Nephron progenitor cell (in vitro differentiated cells): ENCODE measurements around the gene CDHR1.
"Not testable (repeated sequence)": the region's sequence is repeated elsewhere in the genome, so short reads cannot be mapped to it uniquely, and the experiment has no call there.

ENCODE experiments used
- DNase-seq: peaks from one replicate; pipeline ENCODE4 v3.0.0; 2021
- H3K27ac Mint-ChIP-seq: 2 replicates; pipeline ENCODE4 v1.8.0; 2021; ENCODE audit warnings: mild to moderate bottlenecking, moderate library complexity, mixed read lengths
- H3K27me3 Mint-ChIP-seq: 2 replicates; pipeline ENCODE4 v1.8.0; 2021; ENCODE audit warnings: mild to moderate bottlenecking, low read depth, mixed read lengths; ENCODE audit not compliant: poor library complexity
- H3K36me3 Mint-ChIP-seq: 2 replicates; pipeline ENCODE4 v1.8.0; 2021; ENCODE audit warnings: low read depth, mixed read lengths
- H3K4me1 Mint-ChIP-seq: 2 replicates; pipeline ENCODE4 v1.8.0; 2021; ENCODE audit warnings: mixed read lengths
- H3K4me3 Mint-ChIP-seq: 2 replicates; pipeline ENCODE4 v1.8.0; 2021; ENCODE audit warnings: mild to moderate bottlenecking, moderate library complexity, mixed read lengths
- H3K9me3 Mint-ChIP-seq: 2 replicates; pipeline ENCODE4 v1.8.0; 2021; ENCODE audit warnings: mild to moderate bottlenecking, moderate library complexity, mixed read lengths
- CTCF ChIP-seq: fragments of 200-600 bp; sonication (generic); IDR thresholded peaks from 2 replicates; pipeline ENCODE4 v1.5.0; 2021; ENCODE audit warnings: antibody characterized with exemption

Gene CDHR1

GRCh38 chr10:84163996-84164395, 30.3 kb upstream of the CDHR1 start:
- no peak overlapping the region for H3K27ac Mint-ChIP-seq
- H3K36me3 Mint-ChIP-seq = no peaks in the 10 kb centered on the region
- TF ChIP-seq CTCF = no peak
- peaks cover 12% of the 10 kb centered on the region for H3K27me3 Mint-ChIP-seq
- H3K9me3 Mint-ChIP-seq = no peaks in the 10 kb centered on the region
- no peak for DNase-seq
- no peak overlapping the region for H3K4me3 Mint-ChIP-seq
- H3K4me1 Mint-ChIP-seq = peaks cover 13% of the 10 kb centered on the region

- no peak for DNase-seq
- no peaks in the 10 kb centered on the region for H3K9me3 Mint-ChIP-seq
- peaks cover 12% of the 10 kb centered on the region for H3K27me3 Mint-ChIP-seq
- H3K36me3 Mint-ChIP-seq = no peaks in the 10 kb centered on the region
- no peak overlapping the region for H3K4me3 Mint-ChIP-seq
- peaks cover 8% of the 10 kb centered on the region for H3K4me1 Mint-ChIP-seq
- H3K27ac Mint-ChIP-seq = no peak overlapping the region
- no peak for TF ChIP-seq CTCF
Observed at GRCh38 chr10:84164442-84164841, 29.9 kb upstream of the CDHR1 start.

- TF ChIP-seq CTCF = no peak
- peaks cover 16% of the 10 kb centered on the region for H3K27me3 Mint-ChIP-seq
- no peaks in the 10 kb centered on the region for H3K9me3 Mint-ChIP-seq
- H3K36me3 Mint-ChIP-seq = no peaks in the 10 kb centered on the region
- H3K4me3 Mint-ChIP-seq = no peak overlapping the region
- no peak overlapping the region for H3K27ac Mint-ChIP-seq
- DNase-seq = no peak
- peaks cover 14% of the 10 kb centered on the region for H3K4me1 Mint-ChIP-seq
Observed at GRCh38 chr10:84166620-84167288, 27.6 kb upstream of the CDHR1 start.

- H3K9me3 Mint-ChIP-seq, H3K36me3 Mint-ChIP-seq, H3K27ac Mint-ChIP-seq, DNase-seq, H3K4me3 Mint-ChIP-seq: not testable (repeated sequence)
- Mint-ChIP-seq H3K4me1 (peaks cover 17% of the 10 kb centered on the region), H3K27me3 (peaks cover 16% of the 10 kb centered on the region)
Observed at GRCh38 chr10:84167289-84167653, 27.1 kb upstream of the CDHR1 start.

GRCh38 chr10:84168382-84168781, 26.0 kb upstream of the CDHR1 start:
- H3K36me3 Mint-ChIP-seq, DNase-seq, H3K27ac Mint-ChIP-seq, H3K9me3 Mint-ChIP-seq, H3K4me3 Mint-ChIP-seq: not testable (repeated sequence)
- Mint-ChIP-seq H3K27me3 (peaks cover 12% of the 10 kb centered on the region), H3K4me1 (peaks cover 17% of the 10 kb centered on the region)

GRCh38 chr10:84171237-84171636, 23.1 kb upstream of the CDHR1 start:
- H3K36me3 Mint-ChIP-seq, H3K27me3 Mint-ChIP-seq, H3K4me3 Mint-ChIP-seq, DNase-seq, H3K9me3 Mint-ChIP-seq, H3K27ac Mint-ChIP-seq: not testable (repeated sequence)
- peaks cover 17% of the 10 kb centered on the region for H3K4me1 Mint-ChIP-seq

GRCh38 chr10:84171700-84172466, 22.5 kb upstream of the CDHR1 start:
- H3K36me3 Mint-ChIP-seq, H3K4me3 Mint-ChIP-seq, H3K27me3 Mint-ChIP-seq, H3K9me3 Mint-ChIP-seq, DNase-seq: not testable (repeated sequence)
- Mint-ChIP-seq H3K27ac (peak overlapping the region; percentile 80), H3K4me1 (peaks cover 19% of the 10 kb centered on the region)
